Stimulated activated CD4-positive, alpha-beta T cell treated with anti-CD3 and anti-CD28 coated beads, Interleukin-15, amount 100 ng/mL, for 1 hour (primary cell): ENCODE data around the gene AP4B1.
"Not testable (repeated sequence)": the region's sequence is repeated elsewhere in the genome, so short reads cannot be mapped to it uniquely, and the experiment has no call there.

Experiments used
- DNase-seq, 2 donors: peaks; one replicate each; pipeline ENCODE4 v3.0.0-alpha.2; 2020; ENCODE audit warnings: low read depth in 1 of 2, low spot score in 1 of 2

The AP4B1 gene

DNA sequence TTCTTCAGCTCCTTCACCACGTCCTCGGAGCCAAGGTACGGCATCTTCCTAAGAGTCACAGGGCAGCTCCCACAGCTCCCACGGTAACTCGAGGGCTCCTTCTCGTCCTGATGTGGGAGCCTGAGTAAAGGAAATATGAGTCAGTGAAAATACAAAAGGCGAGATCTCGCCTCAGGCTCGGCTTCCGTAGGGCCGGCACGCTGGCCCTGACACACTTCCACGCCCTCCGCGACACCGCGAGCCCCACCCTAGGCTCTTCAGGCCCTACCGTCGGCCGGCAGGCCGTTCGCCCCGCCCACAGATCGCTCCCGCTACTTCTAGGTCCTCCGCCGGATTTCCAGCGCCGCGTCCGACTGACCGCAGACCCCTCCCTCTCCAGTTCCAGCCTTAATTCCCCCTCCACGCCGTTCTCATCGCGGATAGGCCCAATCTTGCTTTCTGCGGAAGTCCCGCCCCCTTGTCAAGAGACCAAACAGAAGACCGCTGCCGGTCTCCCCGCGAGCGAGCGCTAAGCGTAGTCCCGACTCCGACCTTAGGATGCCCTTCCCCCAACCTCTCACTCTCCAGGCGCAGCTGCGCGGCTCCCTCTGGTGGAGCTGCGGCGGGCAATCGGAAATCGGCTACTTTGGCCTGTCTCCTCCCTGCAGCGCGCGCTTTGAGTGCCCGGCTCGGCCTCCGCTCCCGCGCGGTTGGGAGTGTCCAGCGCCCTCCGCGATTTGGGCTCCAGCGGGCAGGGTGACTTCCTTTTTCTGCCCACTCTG lies at the start of gene AP4B1, which contains the start of gene DCLRE1B:
TSS of gene AP4B1 (minus strand) at position 126 of the 761 bp plus-strand sequence. CDS start at position 44, 82 bp downstream.
TSS of gene DCLRE1B (plus strand) at position 653 of the 761 bp plus-strand sequence. CDS start 261 bp downstream, outside the sequence.
- DNase-seq, result peak; percentile 87 to 91

DNA sequence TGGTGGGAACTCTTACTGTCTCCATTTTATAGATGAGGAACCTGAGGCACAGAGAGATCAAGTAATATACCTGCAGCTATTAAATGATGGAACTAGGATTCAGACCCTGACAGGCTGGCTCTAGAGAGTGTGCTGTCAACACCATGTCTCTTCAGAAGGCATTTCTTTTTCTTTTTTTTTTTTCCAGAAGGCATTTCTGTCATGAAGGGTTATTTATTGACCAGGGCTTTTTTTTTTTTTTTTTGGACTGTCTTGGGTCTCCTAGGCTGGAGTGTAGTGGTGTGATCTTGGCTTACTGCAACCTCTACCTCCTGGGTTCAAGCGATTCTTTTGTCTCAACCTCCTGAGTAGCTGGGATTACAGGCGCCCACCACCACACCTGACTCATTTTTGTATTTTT lies 47.1 kb upstream of the AP4B1 start:
- DNase-seq, result no peak

DNA sequence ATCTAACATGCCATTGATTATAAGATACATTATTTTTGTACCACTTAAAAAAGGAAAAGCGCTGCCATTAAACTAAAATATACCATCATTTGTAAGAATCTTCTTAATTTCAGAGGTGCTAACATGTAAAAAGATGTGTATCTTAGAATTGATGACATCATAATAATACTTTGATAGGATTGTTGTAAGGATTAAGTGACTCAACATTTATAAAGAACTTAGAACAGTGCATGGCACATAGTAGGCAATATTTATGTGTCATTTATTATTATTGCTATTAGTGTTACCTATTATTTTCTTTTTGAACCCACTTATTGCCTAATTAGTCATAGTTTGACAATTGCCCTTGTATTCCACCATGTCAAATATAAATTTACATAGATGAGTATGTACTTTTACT lies 46.3 kb upstream of the AP4B1 start:
- DNase-seq, result no peak

DNA sequence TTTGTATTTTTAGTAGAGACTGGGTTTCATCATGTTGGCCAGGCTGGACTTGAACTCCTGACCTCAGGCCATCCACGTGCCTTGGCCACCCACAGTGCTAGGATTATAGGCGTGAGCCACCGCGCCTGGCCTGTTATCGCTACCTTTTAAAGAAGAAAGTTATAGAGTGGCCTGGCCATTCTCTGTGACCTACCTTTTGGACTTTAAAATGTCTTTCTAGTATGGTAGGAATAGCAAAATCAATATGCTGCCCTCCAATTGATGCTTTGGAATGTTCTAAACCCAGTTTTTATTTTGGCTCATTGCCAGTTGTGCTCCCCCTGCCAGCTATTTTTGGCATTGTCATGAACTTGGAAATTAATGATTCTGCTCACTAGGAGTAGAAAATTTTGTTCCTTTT lies 44.4 kb upstream of the AP4B1 start:
- DNase-seq, result no peak

DNA sequence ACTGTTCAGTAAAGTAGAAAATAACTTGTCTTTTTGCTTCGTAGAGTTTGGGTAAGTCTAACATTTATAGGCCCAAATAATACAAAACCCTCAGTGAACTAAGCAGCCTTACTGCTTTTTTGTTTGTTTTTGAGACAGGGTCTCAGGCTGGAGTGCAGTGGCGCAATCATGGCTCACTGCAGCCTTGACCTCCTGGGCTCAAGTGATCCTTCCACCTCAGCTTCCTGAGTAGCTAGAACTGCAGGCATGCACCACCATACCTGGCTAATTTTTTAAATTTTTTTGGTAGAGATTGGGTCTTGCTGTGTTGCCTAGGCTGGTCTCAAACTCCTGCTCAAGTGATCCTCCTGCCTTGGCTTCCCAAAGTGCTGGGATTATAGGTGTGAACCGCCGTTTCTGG lies 43.6 kb upstream of the AP4B1 start:
- DNase-seq, result not testable (repeated sequence)

DNA sequence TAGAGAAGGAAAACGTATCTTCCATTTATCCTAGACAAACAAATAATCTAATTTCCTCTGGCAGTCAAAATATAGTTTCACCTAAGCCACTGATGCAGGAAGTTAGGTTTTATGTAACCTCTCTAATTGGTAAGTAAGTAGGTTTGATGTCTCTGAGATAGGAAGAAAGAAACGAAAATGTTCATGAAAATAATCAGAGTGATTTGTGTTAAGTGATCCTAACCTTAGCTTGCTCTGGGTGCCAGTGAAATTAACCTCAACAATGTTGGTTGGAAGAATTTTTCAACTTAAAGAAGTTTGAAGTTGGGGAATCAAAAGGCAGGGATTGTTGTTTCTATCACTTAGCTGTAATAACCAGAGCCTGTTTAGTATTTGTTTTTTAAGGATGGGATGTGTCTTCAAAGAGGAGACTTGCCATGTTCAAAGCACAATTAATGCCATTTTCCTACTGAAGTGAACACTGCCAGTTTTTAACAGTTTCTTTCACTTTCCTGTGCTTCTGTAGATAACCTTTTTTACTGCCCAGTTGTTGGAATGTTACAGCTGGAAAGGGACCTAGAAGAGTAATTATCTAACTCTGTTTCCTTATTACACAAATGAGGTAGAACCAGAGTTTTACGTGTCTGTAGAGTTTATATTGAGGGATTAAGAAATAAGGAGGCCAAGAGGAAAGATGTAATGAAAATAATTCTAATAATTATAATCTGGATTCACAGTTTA lies 42.9 kb upstream of the AP4B1 start:
- no peak for DNase-seq

DNA sequence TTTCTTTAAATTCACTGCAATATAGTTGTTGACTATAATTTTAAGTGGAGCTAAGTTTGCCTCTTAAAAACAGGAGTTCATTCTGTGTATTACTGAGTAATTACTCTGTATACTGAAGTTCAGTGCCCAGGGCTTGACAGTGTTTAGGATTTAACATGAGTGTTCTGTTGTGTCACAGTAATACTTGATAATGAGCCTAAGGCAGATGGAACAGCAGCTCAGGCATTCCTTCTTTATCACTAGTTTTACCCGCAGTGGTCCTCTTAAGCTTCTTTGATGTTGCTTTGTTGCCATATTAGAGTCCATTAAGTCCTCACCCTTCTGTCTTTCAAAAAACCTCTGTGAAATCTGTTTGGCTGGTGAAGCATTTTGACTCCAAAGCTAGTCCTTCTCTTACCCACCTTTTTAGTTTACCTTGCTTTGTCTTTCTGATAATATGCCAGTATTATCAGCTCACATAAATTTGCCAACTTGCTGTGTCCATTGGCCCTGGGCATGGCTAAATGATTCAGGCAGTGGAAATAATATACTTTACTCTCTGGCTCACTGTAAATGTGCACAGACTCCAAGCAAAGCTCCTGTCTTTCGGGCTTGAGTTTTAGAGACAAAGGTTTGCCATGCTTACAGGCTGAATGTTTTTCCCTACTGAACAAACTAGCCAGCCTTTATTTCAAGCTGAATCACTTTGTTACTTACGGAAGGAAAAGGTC lies 42.2 kb upstream of the AP4B1 start:
- no peak for DNase-seq

DNA sequence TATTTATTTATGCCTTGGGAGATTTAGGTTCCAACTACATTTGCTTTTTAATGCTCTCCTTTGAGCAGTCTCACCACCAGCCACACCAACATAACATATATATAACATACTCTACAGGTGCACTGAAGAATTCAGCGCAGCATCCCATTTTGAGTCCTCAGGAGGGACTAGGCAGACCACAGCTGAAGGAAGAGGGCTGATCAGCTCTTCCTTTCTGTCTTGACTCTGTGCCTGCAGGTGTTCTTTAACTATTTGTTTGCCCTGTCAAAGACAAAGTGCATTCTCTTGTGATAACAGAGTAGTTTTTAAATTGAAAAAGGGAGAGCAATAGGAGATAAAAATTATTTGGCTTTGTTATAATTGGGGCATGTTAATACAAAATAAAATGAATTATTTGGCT lies 41.5 kb upstream of the AP4B1 start:
- no peak for DNase-seq

DNA sequence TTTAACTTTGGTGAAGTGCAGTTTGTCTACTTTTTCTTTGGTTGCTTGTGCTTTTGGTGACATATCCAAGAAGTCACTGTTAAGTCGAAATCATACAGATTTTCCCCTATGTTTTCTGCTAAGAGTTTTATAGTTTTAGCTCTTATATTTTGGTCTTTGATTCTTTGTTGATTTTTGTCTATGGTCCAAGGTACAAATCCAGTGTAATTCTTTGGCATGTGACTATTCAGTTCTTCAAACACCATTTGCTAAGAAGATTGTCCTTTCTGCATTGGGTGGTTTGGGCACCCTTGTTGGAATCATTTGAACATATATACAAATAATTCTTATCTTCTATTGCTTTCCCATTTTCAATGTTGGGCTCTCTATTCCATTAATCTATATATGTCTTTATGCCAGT lies 40.7 kb upstream of the AP4B1 start:
- DNase-seq, result no peak

DNA sequence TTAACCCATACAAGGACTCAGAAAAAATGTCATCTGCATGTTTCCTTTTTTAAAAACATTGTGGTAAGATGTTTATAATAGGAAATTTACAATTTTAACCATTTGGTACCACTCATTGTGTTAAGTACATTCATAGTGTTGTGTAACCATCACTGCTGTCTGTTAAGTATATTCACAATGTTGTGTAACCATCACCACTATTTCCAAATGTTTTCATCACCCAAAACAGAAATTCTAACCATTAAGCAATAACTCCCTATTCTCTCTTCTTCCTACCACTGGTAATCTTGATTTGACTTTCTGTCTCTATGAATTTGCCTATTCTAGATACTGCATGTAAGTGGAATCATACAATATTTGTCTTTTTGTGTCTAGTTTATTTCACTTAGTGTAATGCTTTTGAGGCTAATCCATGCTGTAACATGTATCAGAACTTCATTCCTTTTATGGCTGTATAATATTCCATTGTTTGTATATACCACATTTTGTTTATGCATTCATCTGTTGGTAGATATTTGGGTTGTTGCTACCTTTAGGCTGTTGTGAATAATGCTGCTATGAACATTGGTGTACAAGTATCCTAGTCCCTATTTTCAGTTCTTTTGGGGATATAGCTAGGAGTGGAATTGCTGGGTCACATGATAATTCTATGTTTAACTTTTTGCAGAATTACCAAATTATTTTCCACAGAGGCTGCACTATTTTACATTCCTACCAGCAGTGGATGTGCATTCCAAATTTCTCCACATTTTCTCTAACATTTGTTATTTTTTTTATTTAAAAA lies 38.6 kb upstream of the AP4B1 start:
- no peak for DNase-seq

DNA sequence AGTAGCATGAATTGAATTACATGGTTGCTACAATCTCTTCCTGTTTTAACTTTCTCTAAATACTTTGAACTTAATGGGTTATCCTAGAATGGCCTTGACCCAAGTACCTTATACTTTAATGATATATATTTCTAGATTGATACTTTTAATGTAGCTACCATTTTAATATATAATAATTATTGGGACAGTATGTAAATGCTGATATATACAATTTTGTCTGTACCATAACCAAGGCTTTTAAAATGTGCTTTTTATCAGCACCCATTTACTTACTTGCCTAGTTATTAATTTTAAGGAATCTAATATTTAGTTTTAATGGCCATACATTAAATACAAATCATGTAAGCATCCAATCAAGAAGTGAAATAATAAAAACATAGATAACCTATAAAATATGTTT lies 37.9 kb upstream of the AP4B1 start:
- no peak for DNase-seq

DNA sequence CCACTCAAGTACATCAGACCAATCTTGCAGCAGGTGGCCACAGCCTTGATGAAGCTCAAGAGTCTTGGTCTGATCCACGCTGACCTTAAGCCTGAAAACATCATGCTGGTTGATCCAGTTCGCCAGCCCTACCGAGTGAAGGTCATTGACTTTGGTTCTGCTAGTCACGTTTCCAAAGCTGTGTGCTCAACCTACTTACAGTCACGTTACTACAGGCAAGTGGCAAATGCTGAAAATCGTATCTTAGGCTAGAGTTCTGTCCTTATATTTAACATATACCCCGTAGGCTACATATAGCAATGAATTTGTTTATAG lies 36.6 kb upstream of the AP4B1 start:
- no peak for DNase-seq

DNA sequence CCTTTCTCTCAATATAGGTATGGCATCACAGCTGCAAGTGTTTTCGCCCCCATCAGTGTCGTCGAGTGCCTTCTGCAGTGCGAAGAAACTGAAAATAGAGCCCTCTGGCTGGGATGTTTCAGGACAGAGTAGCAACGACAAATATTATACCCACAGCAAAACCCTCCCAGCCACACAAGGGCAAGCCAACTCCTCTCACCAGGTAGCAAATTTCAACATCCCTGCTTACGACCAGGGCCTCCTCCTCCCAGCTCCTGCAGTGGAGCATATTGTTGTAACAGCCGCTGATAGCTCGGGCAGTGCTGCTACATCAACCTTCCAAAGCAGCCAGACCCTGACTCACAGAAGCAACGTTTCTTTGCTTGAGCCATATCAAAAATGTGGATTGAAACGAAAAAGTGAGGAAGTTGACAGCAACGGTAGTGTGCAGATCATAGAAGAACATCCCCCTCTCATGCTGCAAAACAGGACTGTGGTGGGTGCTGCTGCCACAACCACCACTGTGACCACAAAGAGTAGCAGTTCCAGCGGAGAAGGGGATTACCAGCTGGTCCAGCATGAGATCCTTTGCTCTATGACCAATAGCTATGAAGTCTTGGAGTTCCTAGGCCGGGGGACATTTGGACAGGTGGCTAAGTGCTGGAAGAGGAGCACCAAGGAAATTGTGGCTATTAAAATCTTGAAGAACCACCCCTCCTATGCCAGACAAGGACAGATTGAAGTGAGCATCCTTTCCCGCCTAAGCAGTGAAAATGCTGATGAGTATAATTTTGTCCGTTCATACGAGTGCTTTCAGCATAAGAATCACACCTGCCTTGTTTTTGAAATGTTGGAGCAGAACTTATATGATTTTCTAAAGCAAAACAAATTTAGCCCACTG lies 36.0 kb upstream of the AP4B1 start:
- no peak for DNase-seq

DNA sequence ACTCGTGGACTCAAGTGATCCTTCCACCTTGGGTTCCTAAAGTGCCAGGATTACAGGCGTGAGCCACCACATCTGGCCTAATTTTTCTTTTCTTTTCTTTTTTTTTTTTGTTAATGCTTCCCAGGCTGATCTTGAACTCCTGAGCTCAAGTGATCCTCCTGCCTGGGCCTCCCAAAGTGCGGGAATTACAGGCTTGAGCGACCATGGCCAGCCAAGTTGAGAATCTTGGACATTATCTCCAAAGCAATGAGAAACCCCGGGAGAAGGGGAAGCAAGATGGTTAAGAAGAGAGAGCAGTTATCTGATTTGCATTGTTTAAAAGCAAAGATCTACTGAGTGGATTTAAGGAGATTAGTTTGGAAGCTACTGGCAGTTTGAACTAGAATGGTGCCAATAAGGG lies 33.6 kb upstream of the AP4B1 start:
- DNase-seq, result no peak

DNA sequence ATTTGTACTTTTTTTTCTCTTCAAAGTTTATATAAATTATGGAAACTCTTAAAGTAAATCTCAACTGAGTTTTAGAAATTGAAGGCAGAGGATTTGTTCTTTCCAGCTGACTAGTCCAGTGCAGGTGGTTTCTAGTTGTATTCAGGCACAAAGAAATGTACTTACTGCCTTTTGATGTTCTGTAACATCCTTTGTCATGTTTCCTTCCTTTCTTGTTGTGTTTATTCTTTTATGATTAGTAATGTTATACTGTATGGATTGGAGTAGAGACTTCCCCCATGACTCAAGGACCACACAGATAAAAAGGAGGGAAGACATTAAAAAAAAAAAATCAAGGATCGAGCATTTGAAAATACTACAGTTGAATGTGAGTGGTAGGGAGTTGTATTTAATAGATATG lies 32.5 kb upstream of the AP4B1 start:
- DNase-seq, result no peak

DNA sequence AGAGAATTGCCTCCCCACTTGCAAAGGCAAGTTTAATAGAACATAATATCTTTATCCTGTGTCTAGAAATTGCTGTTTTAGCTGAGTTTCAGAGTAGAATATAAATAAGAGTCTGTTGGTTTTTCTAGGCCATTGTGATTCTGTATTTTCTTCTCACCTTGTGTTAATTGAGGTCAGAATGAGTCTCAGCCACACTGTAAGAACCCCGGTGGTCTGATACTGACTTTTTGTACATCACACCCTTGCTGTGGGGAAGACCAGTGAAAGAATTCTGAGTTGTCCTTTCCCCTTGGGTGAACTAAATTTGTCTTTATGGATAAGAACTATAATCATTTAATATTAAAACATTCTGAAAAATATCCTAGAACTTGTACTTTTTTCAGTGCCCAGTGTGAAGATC lies 31.4 kb upstream of the AP4B1 start:
- DNase-seq, result no peak

DNA sequence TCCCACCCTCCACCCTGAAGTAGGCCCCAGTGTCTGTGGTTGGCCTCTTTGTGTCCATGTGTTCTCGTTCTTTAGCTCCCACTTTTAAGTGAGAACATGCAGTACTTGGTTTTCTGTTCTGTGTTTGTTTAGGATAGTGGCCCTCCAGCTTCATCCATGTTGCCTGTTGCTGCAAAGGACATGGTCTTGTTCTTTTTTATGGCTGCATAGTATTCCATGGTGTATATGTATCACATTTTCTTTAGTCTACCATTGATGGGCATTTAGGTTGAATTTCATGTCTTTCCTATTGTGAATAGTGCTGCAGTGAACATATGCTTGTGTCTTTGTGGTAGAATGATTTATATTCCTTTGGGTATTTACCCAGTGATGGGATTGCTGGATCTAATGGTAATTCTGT lies 30.6 kb upstream of the AP4B1 start:
- no peak for DNase-seq

DNA sequence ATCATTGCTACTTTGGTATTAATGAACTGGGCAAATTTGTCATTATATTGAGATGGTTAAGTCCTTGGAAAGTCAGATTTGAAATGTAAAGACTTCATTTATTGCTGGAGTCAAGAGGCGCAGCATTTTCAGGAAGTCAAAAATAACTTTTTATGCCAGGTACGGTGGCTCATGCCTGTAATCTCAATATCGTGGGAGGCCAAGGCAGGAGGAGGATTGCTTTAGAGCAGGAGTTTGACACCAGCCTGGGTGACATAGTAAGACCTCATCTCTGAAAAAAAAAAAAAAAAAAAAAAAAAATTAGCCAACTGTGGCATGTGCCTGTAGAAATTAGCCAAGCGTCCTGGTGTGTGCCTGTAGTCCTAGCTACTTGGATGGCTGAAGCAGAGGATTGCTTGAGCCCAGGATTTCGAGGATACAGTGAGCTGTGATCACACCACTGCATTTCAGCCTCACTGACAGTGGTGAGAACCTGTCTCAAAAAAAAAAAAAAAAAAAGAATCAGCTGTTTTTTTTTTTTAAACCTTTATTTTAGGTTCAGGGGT lies 30.0 kb upstream of the AP4B1 start:
- DNase-seq, result no peak

DNA sequence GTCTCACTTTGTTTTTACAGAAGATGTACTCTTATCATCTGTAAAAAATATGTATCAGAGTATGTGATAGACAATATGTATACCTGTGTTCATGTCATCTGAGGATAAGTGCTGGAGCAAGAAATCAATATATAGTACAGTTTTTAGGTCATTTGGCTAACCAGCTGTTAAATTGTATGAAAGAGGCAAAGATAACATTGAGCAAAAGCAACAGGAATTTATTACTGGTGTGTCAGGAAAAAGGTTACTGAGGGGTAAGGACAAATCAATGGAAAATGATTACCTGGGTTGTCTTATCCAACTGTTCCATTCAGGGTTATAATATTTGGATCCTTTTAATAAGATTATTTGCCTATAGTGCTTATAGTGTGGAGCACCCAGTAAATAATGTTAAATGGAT lies 29.4 kb upstream of the AP4B1 start:
- no peak for DNase-seq

DNA sequence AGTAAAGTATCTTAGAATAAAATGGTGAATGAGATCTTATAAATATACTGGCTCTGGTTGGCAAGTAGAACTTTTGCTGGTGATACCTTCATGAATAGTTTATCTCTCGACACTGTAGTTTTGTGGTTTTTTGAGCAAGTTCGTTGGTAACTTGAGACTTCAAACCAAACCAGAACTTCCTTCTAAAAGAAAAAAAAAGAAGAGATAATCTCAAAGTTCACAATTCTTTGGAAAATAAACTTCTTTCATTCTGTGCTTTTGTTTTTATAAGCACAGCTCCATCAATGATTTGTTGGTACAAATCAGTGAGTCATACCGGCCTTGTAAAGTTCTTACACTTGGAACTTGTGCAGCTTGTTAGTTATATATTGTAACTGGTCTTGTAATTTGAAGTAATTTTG lies 26.9 kb upstream of the AP4B1 start:
- DNase-seq, result no peak
